A549 (cell line): Measurements from ENCODE around the gene MIPOL1. TPM values are rescaled to one million over a fixed set of nuclear protein-coding genes. Genes with fewer than 3 reads are reported as not detected.

Experiments used
- ATAC-seq, 2 experiments: fragments of 200-7000 bp in 1 of 2; fragments of >200 bp in 1 of 2; cut with Nextera tagmentation in 1 of 2; cut with Tn5 transposase in 1 of 2; 3 replicates each; pipeline versions ENCODE4 v1.8.0 to v1.9.1; 2018 to 2020; ENCODE audit warnings: mild to moderate bottlenecking in 1 of 2, moderate library complexity in 1 of 2
- CTCF ChIA-PET: fragments of 300-600 bp; sonication (Branson Sonifier 250); formaldehyde crosslinking; extraction: SDS; loops from one replicate; lab custom pipeline; 2021; ENCODE audit warnings: antibody characterized with exemption, inconsistent platforms; lab: Yijun Ruan, JAX
- POLR2A ChIA-PET: fragments of 350-600 bp; formaldehyde crosslinking; extraction: SDS; loops from one replicate; lab custom pipeline; 2021; ENCODE audit warnings: antibody characterized with exemption, inconsistent platforms; lab: Yijun Ruan, JAX
- DNase-seq, 2 experiments: peaks; one replicate each; pipeline versions ENCODE4 v3.0.0 to v3.0.0-alpha.2; 2011 to 2016; ENCODE audit warnings: low read depth in 1 of 2, low spot score in 1 of 2
- FAIRE-seq: peaks from 2 replicates; lab custom pipeline; 2011; peaks lifted over from hg19 to GRCh38; lab: Jason Lieb, UNC
- H3K27ac ChIP-seq, 2 experiments: fragments of >200 bp; sonication (Bioruptor Twin); formaldehyde crosslinking; 3 replicates each; pipeline ENCODE4 v1.5.1; 2016 to 2017
- H3K4me1 ChIP-seq: fragments of >200 bp; sonication (Bioruptor Twin); formaldehyde crosslinking; 3 replicates; pipeline ENCODE4 v1.6.1; 2016
- H3K4me2 ChIP-seq: fragments of >200 bp; sonication (Bioruptor Twin); formaldehyde crosslinking; 3 replicates; pipeline ENCODE4 v1.6.1; 2016
- H3K4me3 ChIP-seq: fragments of >200 bp; sonication (Bioruptor Twin); formaldehyde crosslinking; 3 replicates; pipeline ENCODE4 v1.5.1; 2016
- H3K9me3 ChIP-seq: fragments of >200 bp; sonication (Bioruptor Twin); formaldehyde crosslinking; 3 replicates; pipeline ENCODE4 v1.6.1; 2016
- CBX2 ChIP-seq: fragments of 200-600 bp; sonication (generic); IDR thresholded peaks from 2 replicates; pipeline ENCODE4 v1.6.1; 2016; ENCODE audit warnings: low read depth, mild to moderate bottlenecking, borderline replicate concordance
- CBX8 ChIP-seq: fragments of 200-600 bp; sonication (generic); IDR thresholded peaks from 2 replicates; pipeline ENCODE4 v1.6.1; 2016
- CHD2 ChIP-seq: fragments of 150-350 bp; IDR thresholded peaks from 2 replicates; pipeline ENCODE4 v1.6.1; 2014; ENCODE audit warnings: low read length; ENCODE audit not compliant: partially characterized antibody
- CTCF ChIP-seq: fragments of >200 bp; sonication (Bioruptor Twin); formaldehyde crosslinking; IDR thresholded peaks from 3 replicates; pipeline ENCODE4 v1.5.1; 2016
- EHMT2 ChIP-seq: fragments of 200-600 bp; sonication (generic); IDR thresholded peaks from 2 replicates; pipeline ENCODE4 v1.6.1; 2016; ENCODE audit warnings: antibody characterized with exemption, low read depth, mild to moderate bottlenecking, moderate library complexity
- HDAC2 ChIP-seq: fragments of 200-600 bp; sonication (generic); IDR thresholded peaks from 2 replicates; pipeline ENCODE4 v1.6.1; 2016
- HEYL ChIP-seq: fragments of 250-450 bp; sonication (Bioruptor Pico); IDR thresholded peaks from 2 replicates; pipeline ENCODE4 v1.8.0; 2021; ENCODE audit warnings: mild to moderate bottlenecking, moderate library complexity
- HOXA7 ChIP-seq: fragments of 250-450 bp; sonication (Bioruptor Pico); IDR thresholded peaks from 2 replicates; pipeline ENCODE4 v1.5.0; 2020; ENCODE audit warnings: mild to moderate bottlenecking, moderate library complexity
- HOXB5 ChIP-seq: fragments of 250-450 bp; sonication (Bioruptor Pico); IDR thresholded peaks from 2 replicates; pipeline ENCODE4 v1.5.0; 2020; ENCODE audit warnings: mild to moderate bottlenecking, moderate library complexity
- PHF8 ChIP-seq: fragments of 200-600 bp; sonication (generic); IDR thresholded peaks from 2 replicates; pipeline ENCODE4 v1.6.1; 2016; ENCODE audit warnings: low read depth, mild to moderate bottlenecking, antibody characterized with exemption, moderate library complexity, borderline replicate concordance
- RCOR1 ChIP-seq: fragments of 150-350 bp; IDR thresholded peaks from 2 replicates; pipeline ENCODE4 v1.6.1; 2014; ENCODE audit warnings: antibody characterized with exemption, low read length, low read depth
- RNF2 ChIP-seq: fragments of 200-600 bp; sonication (generic); IDR thresholded peaks from 2 replicates; pipeline ENCODE4 v1.6.1; 2016; ENCODE audit warnings: low read depth, mild to moderate bottlenecking, antibody characterized with exemption, moderate library complexity, borderline replicate concordance
- WGBS: methylation state at CpG from one replicate; pipeline ENCODE4 v1.1.6; 2017; ENCODE audit errors: missing lambda C conversion rate; 5-methylcytosine and 5-hydroxymethylcytosine counted together
- polyA plus RNA-seq, 4 experiments: library from polyadenylated mRNA; depleted of rRNA in 3 of 4; stranded (reverse); fragments of >200 nt; fragmentation: RNase III in 1 of 4; extraction: RNeasy Plus Mini Kit Qiagen cat#74134 plus additional on column Dnase treatment in 1 of 4; gene quantifications; 2 replicates in 3 of 4; 3 replicates in 1 of 4; pipeline ENCODE4 v1.2.3, GENCODE V29; 2011 to 2017
- TF ChIP-seq, protein P1 (sequence below): IDR thresholded peaks from 2 replicates; pipeline ENCODE4 v1.6.1; 2012; ENCODE audit warnings: low read depth, borderline replicate concordance
- TF ChIP-seq, protein P2 (sequence below): fragments of >200 bp; sonication (Bioruptor Twin); formaldehyde crosslinking; IDR thresholded peaks from 2 replicates; pipeline ENCODE4 v1.6.1; 2016

The MIPOL1 gene
- polyA plus RNA-seq, 2 of the 4 experiments (the other 2 are of a cell fraction) = 5.2 to 13.4 TPM

- Histone ChIP-seq H3K9me3 (no peaks in the 10 kb centered on the region), H3K4me2 (peak overlapping the region; percentile 1; the same call in 1 of the 3 replicates), H3K27ac (no peak overlapping the region), H3K4me3 (no peak overlapping the region), H3K4me1 (peaks cover 19% of the 10 kb centered on the region; the same call in 2 of the 3 replicates)
- POLR2A ChIA-PET = no interaction called here
- 68% methylated on average over 1 of the region's 1 CpG for WGBS
- DNase-seq = no peak
- FAIRE-seq = no peak
- no peak for ATAC-seq
- TF ChIP-seq HDAC2 = no peak
- CTCF ChIA-PET = interaction anchor here (1.5 to 1.9 kb wide), 3 partner anchors 339 to 343 kb away, joined by 3 to 12 read pairs (median 8); partner anchors contain the start of genes FOXA1 and TTC6
These were observed 54.7 kb downstream of the MIPOL1 start for GRCh38 chr14:37252434-37252833.

DNA sequence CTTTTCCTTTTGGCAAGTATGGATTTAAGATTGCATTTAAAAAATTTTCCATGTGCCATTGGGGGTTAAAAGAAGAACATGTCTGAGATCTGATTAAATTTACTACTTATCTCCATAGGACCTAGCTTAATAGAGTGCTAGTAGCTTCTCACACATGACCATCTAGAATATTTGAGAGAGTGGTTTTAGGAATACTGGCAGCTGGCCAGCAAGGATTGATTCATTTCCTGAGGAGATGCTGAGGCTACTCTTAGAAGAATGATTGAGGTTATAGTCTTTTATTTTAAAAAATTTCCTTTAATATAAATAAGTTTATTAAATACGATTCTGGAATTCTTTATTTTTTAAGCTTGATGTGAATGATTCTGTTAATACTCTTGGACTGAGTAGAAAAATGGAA, 56.2 kb downstream of the MIPOL1 start:
- POLR2A ChIA-PET = no interaction called here
- FAIRE-seq = no peak
- H3K4me1 ChIP-seq = peaks cover 19% of the 10 kb centered on the region; the same call in 2 of the 3 replicates
- TF ChIP-seq HOXA7 (CRISPR knock-in tag) = no peak
- TF ChIP-seq EHMT2 = no peak
- no peak for TF ChIP-seq HOXB5 (CRISPR knock-in tag)
- no peak for TF ChIP-seq RNF2
- TF ChIP-seq HEYL = no peak
- no peak for TF ChIP-seq CTCF
- TF ChIP-seq, all 56 proteins: peak for 0
- Histone ChIP-seq H3K9me3 (no peaks in the 10 kb centered on the region), H3K27ac (no peak overlapping the region), H3K4me3 (no peak overlapping the region), H3K4me2 (no peak overlapping the region)
- DNase-seq (no peak), ATAC-seq (no peak)
- WGBS = 52% methylated on average over 1 of the region's 1 CpG
- CTCF ChIA-PET = interaction anchor here (1.0 to 1.3 kb wide), 2 partner anchors 24 to 621 kb away, joined by 3 to 4 read pairs; no protein-coding TSS in a partner anchor

DNA sequence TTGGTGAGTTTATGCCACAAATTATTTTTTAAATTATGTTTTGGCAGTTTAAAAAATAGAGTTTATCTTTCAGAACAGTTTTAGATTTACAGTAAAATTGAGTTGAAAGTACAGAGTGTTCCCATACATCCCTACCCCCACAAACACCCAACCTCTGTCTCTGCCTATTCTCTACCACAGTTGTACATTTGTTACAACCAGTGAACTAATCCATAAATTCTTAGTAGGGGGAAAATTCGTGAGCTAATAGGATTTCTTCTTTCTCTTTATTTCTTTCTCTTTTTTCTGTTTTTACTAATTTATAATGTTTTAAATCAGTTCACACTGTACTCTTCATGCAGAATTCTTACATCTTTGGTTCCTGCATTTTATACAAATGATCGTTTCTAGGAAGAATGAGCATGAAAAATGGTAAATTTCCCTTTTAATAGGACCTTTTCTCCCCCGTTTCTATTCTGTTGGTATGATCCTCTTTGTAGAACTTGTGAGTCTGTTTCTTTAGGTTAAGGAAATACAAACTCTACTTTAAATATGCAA, 56.7 kb downstream of the MIPOL1 start:
- Histone ChIP-seq H3K4me1 (peaks cover 19% of the 10 kb centered on the region; the same call in 2 of the 3 replicates), H3K27ac (no peak overlapping the region), H3K4me3 (no peak overlapping the region), H3K4me2 (no peak overlapping the region), H3K9me3 (no peaks in the 10 kb centered on the region)
- DNase-seq (no peak), FAIRE-seq (peak; percentile 54), ATAC-seq (no peak)
- TF ChIP-seq HEYL = no peak
- no peak for TF ChIP-seq RCOR1
- no peak for TF ChIP-seq PHF8
- TF ChIP-seq CBX8 = no peak
- TF ChIP-seq, protein P1, sequence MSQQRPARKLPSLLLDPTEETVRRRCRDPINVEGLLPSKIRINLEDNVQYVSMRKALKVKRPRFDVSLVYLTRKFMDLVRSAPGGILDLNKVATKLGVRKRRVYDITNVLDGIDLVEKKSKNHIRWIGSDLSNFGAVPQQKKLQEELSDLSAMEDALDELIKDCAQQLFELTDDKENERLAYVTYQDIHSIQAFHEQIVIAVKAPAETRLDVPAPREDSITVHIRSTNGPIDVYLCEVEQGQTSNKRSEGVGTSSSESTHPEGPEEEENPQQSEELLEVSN = no peak
- no peak for TF ChIP-seq CTCF
- TF ChIP-seq CBX2 = no peak
- ChIA-PET POLR2A (no interaction called here), CTCF (interaction anchor here (1.3 kb wide), 1 partner anchor 620 kb away, joined by 4 read pairs; no protein-coding TSS in a partner anchor)
- WGBS = 67% methylated on average over 3 of the region's 3 CpGs

- TF ChIP-seq, protein P2, sequence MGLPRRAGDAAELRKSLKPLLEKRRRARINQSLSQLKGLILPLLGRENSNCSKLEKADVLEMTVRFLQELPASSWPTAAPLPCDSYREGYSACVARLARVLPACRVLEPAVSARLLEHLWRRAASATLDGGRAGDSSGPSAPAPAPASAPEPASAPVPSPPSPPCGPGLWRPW = no peak
- TF ChIP-seq CHD2 = no peak
- no peaks in the 10 kb centered on the region for H3K9me3 ChIP-seq
- DNase-seq = no peak
- H3K27ac ChIP-seq = no peak overlapping the region
- 85% methylated on average over 5 of the region's 5 CpGs for WGBS
- FAIRE-seq = no peak
- ChIA-PET CTCF (interaction anchor here (1.2 to 1.5 kb wide), 3 partner anchors 11 to 336 kb away, joined by 3 to 5 read pairs (median 4); no protein-coding TSS in a partner anchor), POLR2A (no interaction called here)
- H3K4me1 ChIP-seq = peaks cover 9% of the 10 kb centered on the region; the same call in 2 of the 3 replicates
- no peak overlapping the region for H3K4me2 ChIP-seq
- no peak overlapping the region for H3K4me3 ChIP-seq
- no peak for ATAC-seq
These were observed 59.8 kb downstream of the MIPOL1 start for GRCh38 chr14:37257501-37258070.
